SU-DHL-6 (cell line): ENCODE measurements around the gene RARRES1.

Experiments
- H2AFZ ChIP-seq: fragments of 200-600 bp; sonication (generic); 2 replicates; pipeline ENCODE4 v1.6.1; 2014; ENCODE audit warnings: low read depth, mild to moderate bottlenecking, moderate library complexity, mixed read lengths, antibody characterized with exemption, low read length; ENCODE audit not compliant: severe bottlenecking
- H3F3A ChIP-seq: fragments of 200-600 bp; shearing (Covaris generic); 2 replicates; pipeline ENCODE4 v1.6.0; 2016; ENCODE audit warnings: antibody characterized with exemption, mild to moderate bottlenecking; ENCODE audit not compliant: insufficient read depth
- H3K27ac ChIP-seq: fragments of 200-600 bp; sonication (generic); 2 replicates; pipeline ENCODE4 v1.5.1; 2016; ENCODE audit warnings: low read depth, mild to moderate bottlenecking, low read length, moderate library complexity, mixed read lengths
- H3K27me3 ChIP-seq: fragments of 200-600 bp; sonication (generic), shearing (Covaris generic); 2 replicates; pipeline ENCODE4 v1.6.0; 2014; ENCODE audit warnings: mild to moderate bottlenecking, low read length
- H3K36me3 ChIP-seq: fragments of 200-600 bp; sonication (generic); 2 replicates; pipeline ENCODE4 v1.6.1; 2014; ENCODE audit warnings: mild to moderate bottlenecking, low read length, mixed read lengths
- H3K4me2 ChIP-seq: fragments of 300-600, 200-600 bp; shearing (Covaris generic), sonication (generic); 2 replicates; pipeline ENCODE4 v1.6.0; 2014; ENCODE audit warnings: low read length, low read depth, mild to moderate bottlenecking; ENCODE audit not compliant: poor library complexity, severe bottlenecking
- H3K4me3 ChIP-seq: fragments of 200-600 bp; sonication (generic); 2 replicates; pipeline ENCODE4 v1.5.1; 2014; ENCODE audit warnings: antibody characterized with exemption, low read length, mild to moderate bottlenecking, mixed read lengths; ENCODE audit not compliant: insufficient read depth, poor library complexity, severe bottlenecking
- H3K79me2 ChIP-seq: fragments of 200-600 bp; sonication (generic); 2 replicates; pipeline ENCODE4 v1.6.1; 2014; ENCODE audit warnings: mild to moderate bottlenecking, low read length, moderate library complexity; ENCODE audit not compliant: insufficient read depth
- H3K9ac ChIP-seq: fragments of 200-600 bp; sonication (generic); 2 replicates; pipeline ENCODE4 v1.7.0; 2014; ENCODE audit warnings: mild to moderate bottlenecking, low read length
- H3K9me2 ChIP-seq: fragments of 200-600 bp; sonication (generic); replicated peaks from 2 replicates; pipeline ENCODE4 v1.6.1; 2014; ENCODE audit warnings: low read length; ENCODE audit not compliant: insufficient read depth
- H3K9me3 ChIP-seq: fragments of 200-600 bp; sonication (generic); 2 replicates; pipeline ENCODE4 v1.6.1; 2014; ENCODE audit warnings: low read length, mixed read lengths; ENCODE audit not compliant: insufficient read depth
- H4K20me1 ChIP-seq: fragments of 200-600 bp; sonication (generic); 2 replicates; pipeline ENCODE4 v1.6.1; 2014; ENCODE audit warnings: low read depth, mild to moderate bottlenecking, antibody characterized with exemption, low read length, moderate library complexity, mixed read lengths
- CTCF ChIP-seq: fragments of 200-600 bp; sonication (generic); IDR thresholded peaks from one replicate; pipeline ENCODE4 v1.5.1; 2017; ENCODE audit warnings: antibody characterized with exemption, mild to moderate bottlenecking, low read length, moderate library complexity; ENCODE audit not compliant: insufficient read depth, poor library complexity, severe bottlenecking
- EZH2phosphoT487 ChIP-seq: fragments of 200-600 bp; sonication (generic), shearing (Covaris generic); conservative IDR thresholded peaks from 2 replicates; pipeline ENCODE4 v1.6.1; 2018; ENCODE audit warnings: mild to moderate bottlenecking, antibody characterized with exemption, low read length, moderate library complexity, mixed read lengths

Gene RARRES1

GRCh38 chr3:158749526-158749925, 17.3 kb upstream of the RARRES1 start:
- H3K4me3 ChIP-seq: no peak overlapping the region
- no peaks in the 10 kb centered on the region for H3K27me3 ChIP-seq
- H4K20me1 ChIP-seq: no peaks in the 10 kb centered on the region
- no peaks in the 10 kb centered on the region for H3K36me3 ChIP-seq
- H3K9ac ChIP-seq: no peak overlapping the region
- no peaks in the 10 kb centered on the region for H3K9me3 ChIP-seq
- H3F3A ChIP-seq: no peaks in the 10 kb centered on the region
- H2AFZ ChIP-seq: no peak overlapping the region
- no peaks in the 10 kb centered on the region for H3K9me2 ChIP-seq
- TF ChIP-seq CTCF: no peak
- no peak for TF ChIP-seq EZH2phosphoT487
- no peak overlapping the region for H3K4me2 ChIP-seq
- no peaks in the 10 kb centered on the region for H3K79me2 ChIP-seq
- H3K27ac ChIP-seq: no peak overlapping the region

GRCh38 chr3:158748237-158748828, 16.1 kb upstream of the RARRES1 start:
- no peaks in the 10 kb centered on the region for H4K20me1 ChIP-seq
- no peaks in the 10 kb centered on the region for H3K9me3 ChIP-seq
- no peak for TF ChIP-seq EZH2phosphoT487
- no peak for TF ChIP-seq CTCF
- no peak overlapping the region for H3K27ac ChIP-seq
- H3K4me2 ChIP-seq: no peak overlapping the region
- H2AFZ ChIP-seq: no peak overlapping the region
- no peaks in the 10 kb centered on the region for H3K9me2 ChIP-seq
- no peaks in the 10 kb centered on the region for H3F3A ChIP-seq
- H3K9ac ChIP-seq: no peak overlapping the region
- H3K4me3 ChIP-seq: no peak overlapping the region
- H3K27me3 ChIP-seq: no peaks in the 10 kb centered on the region
- H3K36me3 ChIP-seq: no peaks in the 10 kb centered on the region
- H3K79me2 ChIP-seq: no peaks in the 10 kb centered on the region

GRCh38 chr3:158747417-158747816, 15.2 kb upstream of the RARRES1 start:
- H3K79me2 ChIP-seq: no peaks in the 10 kb centered on the region
- H3K9ac ChIP-seq: no peak overlapping the region

More at GRCh38 chr3:158747417-158747816, 15.2 kb upstream of the RARRES1 start:
- H3K27me3 ChIP-seq: no peaks in the 10 kb centered on the region
- H2AFZ ChIP-seq: no peak overlapping the region
- no peaks in the 10 kb centered on the region for H3F3A ChIP-seq
- no peak overlapping the region for H3K4me2 ChIP-seq
- no peaks in the 10 kb centered on the region for H3K9me3 ChIP-seq
- no peaks in the 10 kb centered on the region for H3K36me3 ChIP-seq
- no peak overlapping the region for H3K27ac ChIP-seq
- TF ChIP-seq CTCF: no peak
- no peak for TF ChIP-seq EZH2phosphoT487
- no peak overlapping the region for H3K4me3 ChIP-seq
- no peaks in the 10 kb centered on the region for H4K20me1 ChIP-seq
- H3K9me2 ChIP-seq: no peaks in the 10 kb centered on the region
